GM12892 (cell line): Measurements from ENCODE around the gene RPL38.

Experiments
- DNase-seq: peaks from one replicate; pipeline ENCODE4 v3.0.0; 2011; ENCODE audit not compliant: insufficient read length
- FAIRE-seq: peaks from 2 replicates; lab custom pipeline; 2011; peaks lifted over from hg19 to GRCh38; lab: Jason Lieb, UNC
- POLR2A ChIP-seq: IDR thresholded peaks from 2 replicates; pipeline ENCODE4 v1.6.1; 2011; ENCODE audit warnings: low read depth, low read length, control low read depth
- POLR2AphosphoS5 ChIP-seq: IDR thresholded peaks from 2 replicates; pipeline ENCODE4 v1.6.1; 2011; ENCODE audit warnings: low read depth, low read length, control low read depth
- TAF1 ChIP-seq: IDR thresholded peaks from 2 replicates; pipeline ENCODE4 v1.6.1; 2011; ENCODE audit warnings: low read depth, mild to moderate bottlenecking, control low read depth, low read length, borderline replicate concordance

RPL38 gene

DNA sequence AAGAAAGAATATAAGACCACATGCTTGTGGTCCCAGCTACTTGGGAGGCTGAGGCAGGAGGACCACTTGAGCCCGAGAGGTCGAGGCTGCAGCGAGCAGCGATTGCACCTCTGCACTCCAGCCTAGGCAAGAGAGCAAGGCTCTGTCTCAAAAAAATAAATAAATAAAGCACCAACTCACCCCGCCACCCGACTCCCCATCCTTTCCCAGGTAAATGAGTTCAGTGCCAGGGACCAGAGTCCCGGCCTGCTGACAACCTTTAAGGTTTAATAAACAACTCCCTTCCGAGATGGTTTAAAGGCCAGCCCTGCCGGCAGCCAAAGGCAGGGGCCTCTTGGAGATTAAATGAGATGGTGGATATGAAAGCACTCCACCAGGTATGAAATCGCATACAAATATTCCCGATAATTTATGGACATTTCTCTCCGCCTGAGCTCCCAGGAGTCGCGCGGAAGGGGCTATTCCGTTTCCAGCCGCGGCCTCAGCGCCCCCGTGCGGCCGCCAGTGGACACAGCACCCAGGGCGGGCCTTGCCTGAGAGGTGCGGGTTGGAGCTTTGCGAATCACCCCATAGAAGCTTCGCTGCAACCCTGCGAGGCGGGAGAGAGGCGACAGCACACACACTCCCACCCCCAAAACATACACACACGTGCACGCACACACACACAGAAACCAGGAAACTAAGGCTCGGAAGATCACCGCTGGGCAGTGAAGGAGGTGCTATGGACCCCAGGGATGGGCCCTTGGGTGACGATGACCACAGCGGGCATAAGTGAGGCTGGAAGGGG is 4.0 kb upstream of the RPL38 start:
- DNase-seq (peak; percentile 76), FAIRE-seq (peak; percentile 65)
- no peak for TF ChIP-seq TAF1
- no peak for TF ChIP-seq POLR2A
- TF ChIP-seq POLR2AphosphoS5: no peak

DNA sequence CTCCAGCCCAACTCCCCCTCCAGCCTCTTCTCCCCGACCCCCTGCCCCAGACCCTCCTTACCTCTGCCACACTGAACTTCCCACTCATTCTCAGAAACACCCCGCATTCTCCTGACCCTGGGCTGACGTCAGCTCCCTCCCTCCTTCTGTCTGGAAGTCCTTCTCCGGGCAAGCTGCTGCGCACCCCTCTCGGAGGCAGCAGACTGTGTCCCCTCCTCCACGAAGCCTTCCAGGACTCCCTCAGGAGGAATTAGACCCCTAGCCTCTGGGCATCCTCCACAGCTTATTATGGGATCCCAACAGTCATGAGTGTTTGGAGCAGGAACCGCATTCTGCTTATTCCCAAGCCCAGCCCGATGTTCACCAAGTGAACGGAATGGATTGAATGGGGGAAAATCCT is 3.4 kb upstream of the RPL38 start:
- no peak for FAIRE-seq
- TF ChIP-seq TAF1 (no peak), POLR2A (no peak), POLR2AphosphoS5 (no peak)
- no peak for DNase-seq

GRCh38 chr17:74201250-74201649 is 2.2 kb upstream of the RPL38 start:
- TF ChIP-seq POLR2AphosphoS5 (no peak), TAF1 (no peak), POLR2A (no peak)
- DNase-seq (no peak), FAIRE-seq (no peak)

DNA sequence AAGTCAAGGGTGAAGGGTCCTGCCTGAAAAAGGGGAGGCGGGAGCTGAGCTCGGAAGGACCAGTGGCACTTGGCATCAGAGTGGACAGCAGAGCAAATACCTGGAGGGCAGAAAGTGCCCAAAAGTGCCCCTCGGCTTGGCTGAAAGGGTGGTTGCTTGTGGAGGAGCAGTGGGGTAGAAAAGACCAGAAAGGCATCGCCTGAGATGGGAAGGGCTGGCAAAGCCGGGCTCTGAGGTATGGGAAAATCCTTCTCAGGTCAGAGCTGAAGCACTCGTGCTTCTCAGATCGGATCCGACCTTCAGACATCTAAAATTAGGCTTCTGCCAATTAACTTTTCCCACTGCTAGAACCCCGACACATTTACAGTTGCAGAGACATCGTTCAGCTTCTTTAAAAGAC is 1.5 kb upstream of the RPL38 start:
- DNase-seq (no peak), FAIRE-seq (no peak)
- TF ChIP-seq POLR2A: no peak
- TF ChIP-seq TAF1: no peak
- no peak for TF ChIP-seq POLR2AphosphoS5

DNA sequence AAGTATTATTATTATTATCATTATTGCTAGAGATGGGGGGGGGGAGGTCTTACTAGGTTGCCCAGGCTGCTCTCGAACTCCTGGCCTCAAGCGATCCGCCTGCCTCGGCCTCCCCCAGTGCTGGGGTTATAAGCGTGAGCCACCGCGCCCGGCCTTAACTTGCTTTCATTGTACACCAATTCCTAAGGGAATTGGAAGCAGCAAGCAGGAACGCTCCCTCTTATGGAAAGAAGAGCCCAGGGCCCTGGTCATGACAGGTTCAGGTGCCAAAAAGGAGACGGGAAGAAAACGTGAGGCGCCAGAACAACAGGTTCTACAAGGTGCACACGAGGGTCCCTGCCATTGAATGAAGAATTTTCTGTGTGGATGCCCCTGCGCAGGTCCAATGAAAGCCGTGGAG is 540 bp upstream of the RPL38 start:
- DNase-seq (no peak), FAIRE-seq (no peak)
- TF ChIP-seq POLR2A (no peak), POLR2AphosphoS5 (no peak), TAF1 (no peak)

GRCh38 chr17:74204474-74204873 is 996 bp downstream of the RPL38 start:
- TF ChIP-seq POLR2AphosphoS5: no peak
- TF ChIP-seq TAF1: no peak
- TF ChIP-seq POLR2A: no peak
- FAIRE-seq: no peak
- no peak for DNase-seq

DNA sequence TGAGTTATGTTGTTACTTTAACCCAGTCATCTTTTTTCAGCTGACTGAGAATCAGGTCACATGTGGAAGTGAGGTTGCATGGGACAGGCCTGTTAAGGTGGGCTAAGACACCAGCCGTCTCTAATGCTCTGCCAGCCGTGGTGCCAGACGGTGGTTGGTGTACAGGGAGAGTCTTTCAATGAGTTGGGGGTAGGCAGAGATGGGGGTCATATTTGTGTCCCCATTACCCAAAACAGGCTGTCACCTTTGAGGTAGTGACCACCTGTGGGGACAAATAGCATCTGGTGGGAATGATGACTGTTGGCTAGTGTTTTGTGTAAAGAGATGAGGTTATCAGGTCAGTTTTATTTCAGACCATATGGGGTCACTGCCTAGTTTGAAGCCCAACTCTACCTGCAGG is 1.8 kb downstream of the RPL38 start:
- no peak for FAIRE-seq
- TF ChIP-seq TAF1 (no peak), POLR2AphosphoS5 (peak; percentile 75), POLR2A (peak; percentile 60)
- DNase-seq: no peak

DNA sequence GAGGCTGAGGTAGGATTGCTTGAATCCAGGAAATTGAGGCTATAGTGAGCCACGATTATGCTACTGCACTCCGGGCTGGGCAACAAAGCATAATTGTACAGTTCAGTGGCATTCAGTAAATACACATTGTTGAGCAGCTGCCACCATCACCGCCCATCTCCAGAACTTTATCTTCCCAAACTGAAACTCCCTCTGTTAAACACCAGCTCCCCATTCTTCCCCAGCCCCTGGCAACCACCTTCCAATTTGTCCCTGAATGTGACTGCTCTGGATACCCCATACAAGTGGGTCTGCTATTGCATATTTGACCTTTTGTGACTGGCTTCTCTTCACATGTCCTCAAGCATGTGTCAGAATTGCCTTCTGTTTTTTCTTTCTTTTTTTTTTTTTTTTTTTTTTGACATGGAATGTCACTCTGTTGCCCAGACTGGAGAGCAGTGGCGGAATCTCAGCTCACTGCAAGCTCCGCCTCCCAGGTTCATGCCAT is 2.9 kb downstream of the RPL38 start:
- TF ChIP-seq POLR2A (peak; percentile 53; the same call in 1 of the 2 replicates), TAF1 (no peak), POLR2AphosphoS5 (no peak; the same call in 1 of the 2 replicates)
- no peak for FAIRE-seq
- DNase-seq: no peak

DNA sequence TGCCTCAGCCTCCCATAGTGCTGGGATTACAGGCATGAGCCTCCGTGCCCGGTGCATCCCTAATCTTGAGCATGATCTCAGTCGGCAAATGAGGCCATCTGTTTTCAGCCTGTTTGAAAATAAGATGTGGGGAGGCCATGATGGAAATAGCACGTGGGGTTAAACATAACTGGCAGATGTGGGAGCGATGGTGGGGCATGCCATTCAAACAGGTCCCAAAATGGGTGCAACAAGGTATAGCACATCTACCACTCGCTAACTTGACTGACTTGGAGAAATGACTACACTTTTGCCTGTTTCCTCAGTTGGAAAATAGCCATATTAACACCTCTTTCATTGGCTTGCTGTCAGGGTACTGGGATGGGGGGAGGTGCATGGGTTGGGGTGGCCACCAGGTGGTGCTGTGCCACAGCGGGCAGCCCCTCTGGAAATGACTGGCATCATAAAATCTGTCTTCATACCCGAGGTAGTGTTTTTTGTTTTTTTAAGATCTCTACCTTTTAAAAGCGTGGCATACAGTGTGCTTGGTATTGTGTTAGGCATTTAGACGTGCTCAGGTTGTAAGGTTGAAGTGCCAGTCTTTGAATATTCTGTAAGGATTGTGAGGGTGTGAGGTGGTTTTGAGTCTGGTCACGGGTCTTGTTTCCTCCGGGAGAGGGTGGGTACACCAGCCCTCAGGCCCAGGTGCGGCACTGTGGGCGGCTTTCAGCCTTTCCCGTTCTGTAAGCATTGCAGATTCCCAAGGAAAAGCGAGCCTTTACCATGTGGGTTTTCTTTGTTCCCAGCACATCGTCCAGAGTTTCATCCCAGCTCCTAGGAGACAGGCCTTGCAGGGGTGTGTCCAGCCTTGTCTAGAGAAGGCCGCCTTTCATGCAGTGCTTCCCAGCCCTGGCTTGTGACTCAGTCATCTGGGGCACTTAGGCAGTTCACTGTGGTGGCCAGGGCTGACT is 7.0 kb downstream of the RPL38 start:
- TF ChIP-seq POLR2AphosphoS5: peak; percentile 94
- TF ChIP-seq POLR2A: peak; percentile 79
- no peak for TF ChIP-seq TAF1
- DNase-seq (peak; percentile 72), FAIRE-seq (peak; percentile 86)

DNA sequence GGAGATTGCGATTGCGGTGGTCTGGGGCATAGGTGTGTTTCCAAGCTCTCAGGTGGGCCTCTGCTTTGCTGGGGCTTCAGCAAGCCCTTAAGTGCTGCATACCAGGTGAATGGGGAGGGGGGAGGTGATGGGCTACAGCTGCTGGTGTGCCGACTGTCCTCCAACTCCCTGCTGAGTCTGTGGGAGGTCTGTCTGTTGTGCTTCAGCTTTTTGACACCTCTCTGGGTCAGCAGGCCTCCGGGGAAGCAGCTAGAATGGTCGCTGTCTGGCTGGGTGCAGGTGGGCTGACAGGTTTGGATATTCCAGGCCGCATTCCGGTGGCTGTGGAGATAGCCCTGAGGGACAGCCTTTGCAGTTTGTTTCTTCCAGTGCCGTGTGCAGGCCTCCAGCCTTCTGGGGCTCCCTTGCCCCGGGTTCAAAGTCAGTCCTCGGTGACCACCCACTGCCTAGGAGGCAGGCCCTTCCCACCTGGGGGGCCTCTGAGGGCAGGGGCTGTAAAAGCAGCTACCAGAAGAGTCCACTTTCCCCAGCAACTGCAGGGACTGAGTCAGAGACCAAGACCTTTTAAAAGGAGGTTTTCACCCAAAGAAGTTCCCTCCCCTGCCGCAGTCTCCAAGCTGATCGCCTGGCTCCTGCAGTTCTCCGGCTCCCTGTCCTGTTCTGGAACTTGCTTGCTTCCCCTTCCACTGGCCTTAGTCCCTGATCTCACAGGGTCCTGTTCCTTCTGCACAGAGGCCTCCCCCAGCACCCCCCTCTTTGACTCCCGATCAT is 7.8 kb downstream of the RPL38 start:
- FAIRE-seq (no peak), DNase-seq (no peak)
- TF ChIP-seq POLR2AphosphoS5 (peak; percentile 69), POLR2A (peak; percentile 12; the same call in 1 of the 2 replicates), TAF1 (no peak)

DNA sequence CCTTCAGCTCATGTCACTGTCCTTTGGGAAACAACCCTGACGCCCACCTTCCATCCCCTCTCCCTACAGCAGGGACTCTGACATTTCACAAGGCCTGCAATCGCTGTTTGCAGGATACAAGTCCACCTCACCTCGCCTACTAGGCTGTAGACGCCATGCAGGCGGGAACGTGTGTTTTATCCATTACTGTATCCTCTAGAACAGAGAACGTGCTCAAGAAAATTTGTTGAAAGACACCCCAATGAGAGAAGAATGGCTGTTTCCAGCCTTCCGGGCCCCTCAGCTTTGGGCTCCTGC is 8.4 kb downstream of the RPL38 start:
- TF ChIP-seq POLR2AphosphoS5: no peak
- TF ChIP-seq POLR2A: no peak
- TF ChIP-seq TAF1: no peak
- DNase-seq (no peak), FAIRE-seq (no peak)
